Panc1 (cell line): ENCODE data around the gene PARVG. TPM values are rescaled to one million over a fixed set of nuclear protein-coding genes. Genes with fewer than 3 reads are reported as not detected.

Source experiments
- ATAC-seq: fragments of 200-7000 bp; cut with Tn5 transposase; 2 replicates; pipeline ENCODE4 v1.9.1; 2020; ENCODE audit warnings: mild to moderate bottlenecking, moderate library complexity
- BruUV-seq: library from RNA; stranded (reverse); fragments of 400-500 nt; replicated peaks from 2 replicates; lab custom pipeline; 2021; lab: Mats Ljungman, UMichigan
- CTCF ChIA-PET: fragments of 300-600 bp; sonication (Branson Sonifier 250); formaldehyde crosslinking; loops from one replicate; lab custom pipeline; 2022; ENCODE audit warnings: antibody characterized with exemption; lab: Charles Lee
- POLR2A ChIA-PET: fragments of 300-600 bp; sonication (Branson Sonifier 250); formaldehyde crosslinking; loops from one replicate; lab custom pipeline; 2022; ENCODE audit warnings: antibody characterized with exemption; lab: Charles Lee
- DNase-seq: peaks from one replicate; pipeline ENCODE4 v3.0.0-alpha.2; 2010; ENCODE audit warnings: low read depth, low spot score
- H3K27ac ChIP-seq: 2 replicates; pipeline ENCODE4 v1.5.1; 2011; ENCODE audit warnings: mild to moderate bottlenecking, low read length, inconsistent platforms
- H3K27me3 ChIP-seq: fragments of 200-500 bp; sonication (Bioruptor generic); 2 replicates; pipeline ENCODE4 v1.6.0; 2014; ENCODE audit warnings: low read length, inconsistent platforms; ENCODE audit not compliant: control insufficient read depth, insufficient read depth
- H3K36me3 ChIP-seq: fragments of 200-500 bp; sonication (Bioruptor generic); 2 replicates; pipeline ENCODE4 v1.5.1; 2014; ENCODE audit warnings: inconsistent platforms, mild to moderate bottlenecking, low read length, moderate library complexity; ENCODE audit not compliant: control insufficient read depth, insufficient read depth
- H3K4me1 ChIP-seq: 2 replicates; pipeline ENCODE4 v1.5.1; 2011; ENCODE audit warnings: inconsistent platforms, mild to moderate bottlenecking, low read length, moderate library complexity; ENCODE audit not compliant: control insufficient read depth, insufficient read depth
- H3K4me3 ChIP-seq, 2 experiments: 2 replicates each; pipeline ENCODE4 v1.5.1; 2011 to 2012; ENCODE audit warnings: low read depth in 2 of 2, low read length in 2 of 2, mild to moderate bottlenecking in 2 of 2, inconsistent platforms in 1 of 2, moderate library complexity in 1 of 2
- H3K9me3 ChIP-seq: fragments of 200-500 bp; sonication (Bioruptor generic); 2 replicates; pipeline ENCODE4 v1.5.1; 2014; ENCODE audit warnings: low read depth, mild to moderate bottlenecking, inconsistent platforms, low read length, moderate library complexity; ENCODE audit not compliant: control insufficient read depth, insufficient read depth
- CTCF ChIP-seq: fragments of 450-650 bp; IDR thresholded peaks from 2 replicates; pipeline ENCODE4 v1.5.1; 2017; ENCODE audit warnings: mild to moderate bottlenecking
- POLR2AphosphoS5 ChIP-seq: IDR thresholded peaks from 2 replicates; pipeline ENCODE4 v1.6.1; 2012; ENCODE audit warnings: mild to moderate bottlenecking, low read depth, low read length, moderate library complexity
- REST ChIP-seq, 2 experiments: IDR thresholded peaks; 2 replicates each; pipeline ENCODE4 v1.6.1; 2011 to 2012; ENCODE audit warnings: low read depth in 2 of 2, control low read depth in 1 of 2, low read length in 1 of 2, mild to moderate bottlenecking in 1 of 2, moderate library complexity in 1 of 2; ENCODE audit not compliant: insufficient read depth in 1 of 2
- SIN3A ChIP-seq: IDR thresholded peaks from 2 replicates; pipeline ENCODE4 v1.6.1; 2012; ENCODE audit warnings: low read depth, mild to moderate bottlenecking, low read length, moderate library complexity, borderline replicate concordance; ENCODE audit not compliant: insufficient read depth
- TCF7L2 ChIP-seq: IDR thresholded peaks from 2 replicates; pipeline ENCODE4 v1.6.1; 2011; ENCODE audit warnings: mild to moderate bottlenecking, low read depth, low read length, inconsistent platforms
- in situ Hi-C: cut with HindIII; loops from 2 replicates; pipeline ENCODE4 v1.10.0; 2016; ENCODE audit warnings: low sequenced_read_pairs, low pct_unique_long_range_greater_than_20kb
- intact Hi-C: fragments of 100-400 bp; cut with micrococcal nuclease; formaldehyde crosslinking; loops from one replicate; pipeline ENCODE4 v1.10.0; 2022; ENCODE audit not compliant: unreplicated experiment
- total RNA-seq: library from RNA; stranded (reverse); gene quantifications from one replicate; pipeline ENCODE4 v1.2.1, GENCODE V29; 2021; ENCODE audit not compliant: unreplicated experiment

The PARVG gene
- total RNA-seq, 1 experiment from 2014 or later = 0.21 TPM

- TF ChIP-seq TCF7L2 = no peak
- no peak for TF ChIP-seq SIN3A
- TF ChIP-seq POLR2AphosphoS5 = no peak
- TF ChIP-seq REST (IDR thresholded peaks at IDR 0.05; ENCODE audit: insufficient read depth in 1 of 2, low read depth in 2 of 2, low read length in 1 of 2) = no peak
- no peak for TF ChIP-seq CTCF
- in situ Hi-C loops = no loop called here
These were observed 26.0 kb downstream of the PARVG start for GRCh38 chr22:44206696-44207095.

GRCh38 chr22:44207173-44207980 lies 26.7 kb downstream of the PARVG start:
- Histone ChIP-seq H3K27me3 (no peaks in the 10 kb centered on the region), H3K4me1 (no peaks in the 10 kb centered on the region), H3K36me3 (no peaks in the 10 kb centered on the region), H3K4me3 (no peak overlapping the region), H3K27ac (no peak overlapping the region), H3K9me3 (no peaks in the 10 kb centered on the region)
- ATAC-seq (no peak), DNase-seq (no peak)
- CTCF ChIA-PET = interaction anchor here (0.6 kb wide), 1 partner anchor 8 kb away, joined by 4 read pairs; no protein-coding TSS in a partner anchor
- in situ Hi-C loops (no loop called here), intact Hi-C loops (no loop called here)
- TF ChIP-seq TCF7L2 (no peak), CTCF (no peak), REST (IDR thresholded peaks at IDR 0.05; ENCODE audit: insufficient read depth in 1 of 2, low read depth in 2 of 2, low read length in 1 of 2) (no peak), POLR2AphosphoS5 (no peak), SIN3A (no peak)
- POLR2A ChIA-PET = no interaction called here
- BruUV-seq = no TSS peak

More at GRCh38 chr22:44206696-44207095, 26.0 kb downstream of the PARVG start:
- ChIA-PET POLR2A (no interaction called here), CTCF (no interaction called here)
- Histone ChIP-seq H3K9me3 (no peaks in the 10 kb centered on the region), H3K27me3 (no peaks in the 10 kb centered on the region), H3K4me3 (no peak overlapping the region), H3K4me1 (no peaks in the 10 kb centered on the region), H3K27ac (no peak overlapping the region), H3K36me3 (no peaks in the 10 kb centered on the region)
- DNase-seq = no peak
- no peak for ATAC-seq
- no TSS peak for BruUV-seq
- intact Hi-C loops = no loop called here
